GM12878 (cell line): Measurements from ENCODE around the gene IGFLR1. TPM values are rescaled to one million over a fixed set of nuclear protein-coding genes. Genes with fewer than 3 reads are reported as not detected.

Experiments used
- EED ChIP-seq: sonication (generic); IDR thresholded peaks from 2 replicates; pipeline ENCODE4 v1.6.1; 2016; ENCODE audit warnings: antibody characterized with exemption, low read depth
- IRF5 ChIP-seq: fragments of 450-650 bp; IDR thresholded peaks from 2 replicates; pipeline ENCODE4 v1.6.1; 2017; ENCODE audit warnings: borderline replicate concordance
- PKNOX1 ChIP-seq: fragments of 450-650 bp; IDR thresholded peaks from 2 replicates; pipeline ENCODE4 v1.6.1; 2016; ENCODE audit warnings: mild to moderate bottlenecking
- RAD51 ChIP-seq: fragments of 450-650 bp; IDR thresholded peaks from 2 replicates; pipeline ENCODE4 v1.6.1; 2016; ENCODE audit warnings: moderate library complexity, mild to moderate bottlenecking, inconsistent platforms
- STAT3 ChIP-seq: IDR thresholded peaks from 2 replicates; pipeline ENCODE4 v1.6.1; 2011; ENCODE audit warnings: low read depth, low read length, improper control_type of control experiment
- ZBTB4 ChIP-seq: fragments of 450-650 bp; formaldehyde crosslinking; IDR thresholded peaks from 2 replicates; pipeline ENCODE4 v1.4.0; 2022; ENCODE audit warnings: mild to moderate bottlenecking, moderate library complexity
- ZNF622 ChIP-seq: fragments of 450-650 bp; IDR thresholded peaks from 2 replicates; pipeline ENCODE4 v1.6.1; 2017; ENCODE audit warnings: mild to moderate bottlenecking, inconsistent platforms
- ZSCAN29 ChIP-seq: fragments of 450-650 bp; IDR thresholded peaks from 2 replicates; pipeline ENCODE4 v1.6.1; 2017; ENCODE audit warnings: mild to moderate bottlenecking, moderate library complexity
- polyA plus RNA-seq, 11 experiments: library from polyadenylated mRNA; depleted of rRNA in 4 of 11; unstranded in 6 of 11; stranded (reverse) in 5 of 11; fragments of >200 nt; fragmentation: Nextera tagmentation in 4 of 11; fragmentation: Illumina TruSeq in 1 of 11; extraction: Ambion mirVana in 4 of 11; extraction: Trizol in 1 of 11; gene quantifications; 1 replicate in 1 of 11; 2 replicates in 10 of 11; pipeline versions ENCODE4 v1.2.1 to v1.2.3, GENCODE V29; 2011 to 2016; ENCODE audit warnings: inconsistent platforms in 2 of 11, missing spikeins in 2 of 11, low read depth in 1 of 11
- total RNA-seq, 4 experiments: library from RNA; depleted of rRNA in 3 of 4; stranded (reverse); fragments of >200 nt in 3 of 4; fragmentation: Illumina TruSeq in 1 of 4; extraction: Trizol in 1 of 4; gene quantifications; 2 replicates each; pipeline versions ENCODE4 v1.2.1 to v1.2.3, GENCODE V29; 2013 to 2021

IGFLR1 gene
- total and polyA plus RNA-seq, 10 of the 15 experiments (the other 5 are each of a cell fraction or from before 2014, with no cell fraction given), result 2.5 to 39.9 (median 24.8) TPM

GRCh38 chr19:35732540-35733179 is 9.6 kb downstream of the IGFLR1 start (continued):
- TF ChIP-seq IRF5, result no peak
- no peak for TF ChIP-seq ZBTB4 (CRISPR knock-in tag)
- TF ChIP-seq ZNF622, result no peak
- TF ChIP-seq EED, result no peak
- no peak for TF ChIP-seq STAT3
- no peak for TF ChIP-seq PKNOX1
- no peak for TF ChIP-seq RAD51
- no peak for TF ChIP-seq ZSCAN29
